ENCODE results near the gene H2BK1.
A peak's percentile ranks its signal among the peaks of the same experiment; 100 is the strongest.

H2BK1 gene

DNA sequence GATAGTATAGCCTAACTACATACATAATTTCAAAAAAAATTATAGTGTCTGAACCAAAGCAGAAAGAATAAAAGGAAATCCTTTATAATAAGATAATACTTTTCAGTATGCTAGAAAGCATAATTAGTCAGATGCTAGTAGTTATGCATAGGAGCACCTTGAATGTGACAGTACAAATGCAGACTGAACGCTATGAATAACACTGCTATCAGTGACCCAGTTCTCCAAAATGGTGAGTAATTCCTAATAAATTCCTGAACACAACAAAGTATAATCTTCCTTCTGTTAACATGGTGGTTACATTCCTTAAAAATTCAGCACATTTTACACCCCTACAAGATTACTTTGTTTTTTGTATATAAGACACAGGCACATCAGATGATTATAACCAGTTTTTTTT, 20.8 kb upstream of the H2BK1 start:
- H3K36me3 ChIP-seq (replicated peaks): peaks cover 18% of the 10 kb centered on the region
- TF ChIP-seq, protein P1, sequence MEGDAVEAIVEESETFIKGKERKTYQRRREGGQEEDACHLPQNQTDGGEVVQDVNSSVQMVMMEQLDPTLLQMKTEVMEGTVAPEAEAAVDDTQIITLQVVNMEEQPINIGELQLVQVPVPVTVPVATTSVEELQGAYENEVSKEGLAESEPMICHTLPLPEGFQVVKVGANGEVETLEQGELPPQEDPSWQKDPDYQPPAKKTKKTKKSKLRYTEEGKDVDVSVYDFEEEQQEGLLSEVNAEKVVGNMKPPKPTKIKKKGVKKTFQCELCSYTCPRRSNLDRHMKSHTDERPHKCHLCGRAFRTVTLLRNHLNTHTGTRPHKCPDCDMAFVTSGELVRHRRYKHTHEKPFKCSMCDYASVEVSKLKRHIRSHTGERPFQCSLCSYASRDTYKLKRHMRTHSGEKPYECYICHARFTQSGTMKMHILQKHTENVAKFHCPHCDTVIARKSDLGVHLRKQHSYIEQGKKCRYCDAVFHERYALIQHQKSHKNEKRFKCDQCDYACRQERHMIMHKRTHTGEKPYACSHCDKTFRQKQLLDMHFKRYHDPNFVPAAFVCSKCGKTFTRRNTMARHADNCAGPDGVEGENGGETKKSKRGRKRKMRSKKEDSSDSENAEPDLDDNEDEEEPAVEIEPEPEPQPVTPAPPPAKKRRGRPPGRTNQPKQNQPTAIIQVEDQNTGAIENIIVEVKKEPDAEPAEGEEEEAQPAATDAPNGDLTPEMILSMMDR (IDR thresholded peaks at IDR 0.05; ENCODE audit: low read depth, low read length, missing control alignments): no peak
- no peak for DNase-seq
- no peak overlapping the region for H3K4me3 ChIP-seq (ENCODE audit: low read depth, low read length)
- in situ Hi-C loops (cut with HindIII; ENCODE audit: low pct_ligation_motif_present, low sequenced_read_pairs): no loop called here
- no peak overlapping the region for H3K27ac ChIP-seq
- H3K27me3 ChIP-seq (replicated peaks): no peaks in the 10 kb centered on the region

DNA sequence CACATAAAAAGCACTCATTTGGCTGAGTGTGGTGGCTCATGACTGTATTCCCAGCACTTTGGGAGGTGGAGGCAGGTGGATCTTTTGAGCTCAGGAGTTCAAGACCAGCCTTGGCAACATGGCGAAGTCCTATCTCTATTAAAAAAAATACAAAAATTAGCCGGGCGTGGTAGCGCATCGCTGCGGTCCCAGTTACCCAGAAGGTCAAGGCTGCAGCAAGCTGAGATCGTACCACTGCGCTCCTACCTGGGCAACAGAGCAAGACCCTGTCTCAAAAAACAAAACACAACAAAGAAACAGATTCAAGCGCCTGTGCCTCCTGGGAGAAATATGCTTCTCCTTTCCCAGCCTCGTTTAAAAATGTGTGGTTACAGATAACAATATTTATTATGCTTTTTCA, 19.0 kb upstream of the H2BK1 start:
- in situ Hi-C loops (cut with HindIII; ENCODE audit: low pct_ligation_motif_present, low sequenced_read_pairs): no loop called here
- TF ChIP-seq, protein P1 (IDR thresholded peaks at IDR 0.05; ENCODE audit: low read depth, low read length, missing control alignments): no peak
- no peak for DNase-seq
- H3K36me3 ChIP-seq (replicated peaks): peaks cover 8% of the 10 kb centered on the region
- no peak overlapping the region for H3K27ac ChIP-seq
- no peaks in the 10 kb centered on the region for H3K27me3 ChIP-seq (replicated peaks)
- H3K4me3 ChIP-seq (ENCODE audit: low read depth, low read length): no peak overlapping the region

DNA sequence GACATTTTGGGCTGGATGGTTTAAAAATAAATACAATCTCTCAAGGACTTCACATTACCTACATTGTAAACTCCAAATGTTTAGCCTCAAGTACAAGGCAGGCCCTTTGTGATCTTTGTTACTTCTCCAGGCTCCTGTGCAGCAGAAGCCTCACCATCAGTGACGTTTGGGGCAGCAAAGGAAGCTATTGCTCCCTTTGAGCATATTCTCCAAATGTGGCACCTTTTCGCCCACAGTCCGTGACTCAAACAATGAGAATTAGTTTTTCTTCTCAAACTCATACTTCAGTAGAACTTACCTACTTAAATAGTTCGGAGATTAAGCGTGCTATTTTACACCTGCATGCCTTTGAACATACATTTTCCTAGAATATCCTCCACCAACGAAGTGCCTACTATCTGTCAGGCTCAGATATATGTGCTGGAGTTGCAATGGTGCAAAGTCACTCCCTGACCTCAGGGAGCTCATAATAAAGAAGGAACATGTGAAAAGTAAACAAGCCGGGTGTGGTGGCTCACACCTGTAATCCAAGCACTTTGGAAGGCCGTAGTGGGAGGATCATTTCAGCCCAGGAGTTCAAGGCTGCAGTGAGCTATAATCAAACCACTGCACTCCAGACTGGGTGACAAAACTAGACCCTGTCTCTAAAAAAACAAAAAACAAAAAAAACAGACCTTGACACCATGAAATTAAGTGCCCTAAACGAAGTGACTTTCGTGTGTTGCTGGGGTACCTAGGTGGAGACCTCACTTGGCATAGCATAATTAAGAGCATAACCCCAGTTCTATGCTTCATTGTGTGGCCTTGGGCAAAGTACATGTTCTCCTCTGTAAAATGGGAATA, 18.0 kb upstream of the H2BK1 start:
- TF ChIP-seq, protein P1 (IDR thresholded peaks at IDR 0.05; ENCODE audit: low read depth, low read length, missing control alignments): no peak
- in situ Hi-C loops (cut with HindIII; ENCODE audit: low pct_ligation_motif_present, low sequenced_read_pairs): no loop called here
- no peak overlapping the region for H3K27ac ChIP-seq

DNA sequence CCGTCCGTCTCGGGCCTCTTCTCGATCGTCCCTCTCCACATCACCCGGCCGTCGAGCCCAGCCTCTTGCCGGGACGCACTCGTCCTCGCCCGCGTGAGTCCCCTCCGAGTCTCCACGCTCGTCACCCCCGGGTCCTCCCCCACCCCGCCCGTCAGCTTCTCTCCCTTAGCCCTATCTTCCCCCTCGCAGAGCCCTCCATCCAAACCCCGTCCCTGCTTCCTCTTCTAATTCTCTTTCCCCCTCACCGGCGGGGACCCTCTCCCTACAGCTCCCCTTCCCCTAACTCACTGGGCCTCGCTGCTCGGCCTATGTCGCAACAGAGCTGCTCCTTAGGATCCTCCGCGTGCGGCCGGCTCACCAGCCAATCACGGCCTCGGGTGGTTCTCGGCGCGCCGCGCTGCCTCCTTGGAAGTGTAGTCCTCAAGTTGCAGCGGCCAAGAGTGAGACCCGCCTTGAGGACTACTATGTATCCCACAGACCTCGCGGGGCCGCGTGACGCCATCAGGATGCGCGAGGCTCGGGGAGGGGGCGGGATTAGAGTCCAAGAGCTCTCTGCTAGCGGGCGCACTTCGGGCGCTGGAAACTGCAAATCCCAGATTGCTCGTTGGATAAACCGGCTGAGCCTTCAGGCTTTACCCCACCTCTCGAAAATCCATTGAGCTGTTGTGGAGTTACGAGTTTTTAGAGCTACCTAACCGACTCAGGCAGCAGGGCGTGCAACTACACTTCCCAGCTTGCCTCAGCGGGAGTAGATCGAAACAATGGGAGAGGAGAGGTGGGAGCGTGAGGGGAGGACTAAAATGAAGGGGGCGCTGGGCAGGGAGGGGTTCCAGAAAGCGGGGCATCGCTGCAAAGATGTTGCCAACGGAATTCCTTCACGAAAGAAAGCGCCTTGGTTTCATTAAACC, 16.8 kb upstream of the H2BK1 start, which contains the start of gene ABCF2:
Gene ABCF2 (minus strand): TSS at position 331 of the 908 bp plus-strand sequence. CDS start 747 bp downstream, outside the sequence.
- peak; percentile 100 for DNase-seq
- Histone ChIP-seq H3K27ac (peak within 1 kb of the TSS; percentile 51), H3K27me3 (replicated peaks) (no peaks in the 10 kb centered on the region), H3K36me3 (replicated peaks) (peaks cover 22% of the 10 kb centered on the region), H3K4me3 (ENCODE audit: low read depth, low read length) (peak within 1 kb of the TSS; percentile 83)
- in situ Hi-C loops (cut with HindIII; ENCODE audit: low pct_ligation_motif_present, low sequenced_read_pairs): no loop called here
- TF ChIP-seq, protein P1 (IDR thresholded peaks at IDR 0.05; ENCODE audit: low read depth, low read length, missing control alignments): peak; percentile 11

More for the DNA sequence above, 18.0 kb upstream of the H2BK1 start:
- Histone ChIP-seq H3K36me3 (replicated peaks) (peaks cover 12% of the 10 kb centered on the region), H3K27me3 (replicated peaks) (no peaks in the 10 kb centered on the region), H3K4me3 (ENCODE audit: low read depth, low read length) (peak overlapping the region; percentile 83)
- no peak for DNase-seq

DNA sequence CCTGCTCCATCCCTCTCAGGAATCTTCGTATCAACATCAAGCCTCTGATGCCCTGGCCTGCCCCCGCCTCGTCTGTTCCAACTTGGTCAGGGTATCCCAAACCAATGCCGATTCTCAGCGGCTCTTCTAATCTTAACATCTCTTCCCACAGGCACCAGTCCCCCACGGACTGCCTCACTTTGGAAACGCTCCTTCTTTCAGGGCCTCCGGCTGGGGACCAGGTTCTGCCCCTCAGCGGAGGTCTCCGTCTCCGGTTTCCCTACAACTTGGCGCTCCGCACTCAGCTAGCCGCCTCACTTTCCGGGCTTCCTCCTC, 16.2 kb upstream of the H2BK1 start:
- no peaks in the 10 kb centered on the region for H3K27me3 ChIP-seq (replicated peaks)
- peak overlapping the region; percentile 51 for H3K27ac ChIP-seq
- H3K4me3 ChIP-seq (ENCODE audit: low read depth, low read length): peak overlapping the region; percentile 83
- no peak for DNase-seq
- peaks cover 27% of the 10 kb centered on the region for H3K36me3 ChIP-seq (replicated peaks)
- in situ Hi-C loops (cut with HindIII; ENCODE audit: low pct_ligation_motif_present, low sequenced_read_pairs): no loop called here
- TF ChIP-seq, protein P1 (IDR thresholded peaks at IDR 0.05; ENCODE audit: low read depth, low read length, missing control alignments): no peak

Data from brain microvascular endothelial cell (primary cell).